Left ventricle myocardium inferior (tissue), 1 donor: ENCODE data around the gene HS6ST1. TPM values are rescaled to one million over a fixed set of nuclear protein-coding genes. Genes with fewer than 3 reads are reported as not detected.

Experiments used
- DNase-seq: peaks from one replicate; pipeline ENCODE4 v3.0.0-alpha.2; 2020
- H3K27ac ChIP-seq: fragments of 200-600 bp; replicated peaks from 2 replicates; pipeline ENCODE4 v1.8.0; 2021
- H3K27me3 ChIP-seq: fragments of 200-600 bp; 2 replicates; pipeline ENCODE4 v1.8.0; 2021; ENCODE audit warnings: low read depth
- H3K36me3 ChIP-seq: fragments of 200-600 bp; 2 replicates; pipeline ENCODE4 v1.8.0; 2021
- H3K4me1 ChIP-seq: fragments of 200-600 bp; 2 replicates; pipeline ENCODE4 v1.8.0; 2021
- H3K4me3 ChIP-seq: fragments of 200-600 bp; 2 replicates; pipeline ENCODE4 v1.8.0; 2021; ENCODE audit warnings: mild to moderate bottlenecking, moderate library complexity
- H3K9me3 ChIP-seq: fragments of 200-600 bp; replicated peaks from 2 replicates; pipeline ENCODE4 v1.8.0; 2021
- CTCF ChIP-seq: fragments of 200-600 bp; IDR thresholded peaks from 2 replicates; pipeline ENCODE4 v1.8.0; 2021; ENCODE audit warnings: antibody characterized with exemption, mild to moderate bottlenecking, borderline replicate concordance
- intact Hi-C: fragments of 100-400 bp; cut with micrococcal nuclease; formaldehyde crosslinking; loops from one replicate; pipeline ENCODE4 v1.11.0; 2022
- total RNA-seq: library from RNA; stranded (reverse); fragmentation: NEBNext Ultra II Directional; extraction: Animal tissue kit (Norgen Biotek cat#: 25700); gene quantifications from one replicate; pipeline ENCODE4 v1.2.1, GENCODE V29; 2021
- donor health status: DM: no; HTN: yes; CAD: no; lungs with severe emphysema.

Gene HS6ST1
- total RNA-seq, 1 donor from 2014 or later, result 26.7 TPM

GRCh38 chr2:128290356-128290755 lies 28.3 kb downstream of the HS6ST1 start:
- Histone ChIP-seq H3K27ac (no peak overlapping the region), H3K9me3 (no peaks in the 10 kb centered on the region), H3K4me1 (peaks cover 75% of the 10 kb centered on the region), H3K36me3 (no peaks in the 10 kb centered on the region), H3K4me3 (no peak overlapping the region), H3K27me3 (no peaks in the 10 kb centered on the region)
- TF ChIP-seq CTCF, result no peak
- intact Hi-C loops, result no loop called here
- DNase-seq, result no peak

- Histone ChIP-seq H3K4me1 (peaks cover 77% of the 10 kb centered on the region), H3K36me3 (no peaks in the 10 kb centered on the region), H3K9me3 (no peaks in the 10 kb centered on the region), H3K4me3 (no peak overlapping the region), H3K27ac (no peak overlapping the region), H3K27me3 (no peaks in the 10 kb centered on the region)
- intact Hi-C loops, result no loop called here
- no peak for TF ChIP-seq CTCF
- peak; percentile 11 for DNase-seq
These were observed 29.2 kb downstream of the HS6ST1 start for GRCh38 chr2:128289439-128289838.

GRCh38 chr2:128288781-128289180 lies 29.9 kb downstream of the HS6ST1 start:
- no peaks in the 10 kb centered on the region for H3K9me3 ChIP-seq
- no peak overlapping the region for H3K4me3 ChIP-seq
- no peaks in the 10 kb centered on the region for H3K27me3 ChIP-seq
- no peak for TF ChIP-seq CTCF
- H3K36me3 ChIP-seq, result no peaks in the 10 kb centered on the region
- H3K27ac ChIP-seq, result no peak overlapping the region
- H3K4me1 ChIP-seq, result peaks cover 84% of the 10 kb centered on the region
- peak; percentile 7 for DNase-seq
- intact Hi-C loops, result no loop called here

GRCh38 chr2:128287780-128288735 lies 30.6 kb downstream of the HS6ST1 start:
- no peaks in the 10 kb centered on the region for H3K36me3 ChIP-seq
- H3K27me3 ChIP-seq, result no peaks in the 10 kb centered on the region
- no peak overlapping the region for H3K4me3 ChIP-seq
- peak; percentile 11 for DNase-seq
- no peak overlapping the region for H3K27ac ChIP-seq
- H3K9me3 ChIP-seq, result no peaks in the 10 kb centered on the region
- intact Hi-C loops, result no loop called here
- TF ChIP-seq CTCF, result no peak
- peaks cover 86% of the 10 kb centered on the region for H3K4me1 ChIP-seq

- H3K27ac ChIP-seq, result peak overlapping the region; percentile 44
These were observed 31.5 kb downstream of the HS6ST1 start for GRCh38 chr2:128286905-128287779.

More at GRCh38 chr2:128286905-128287779, 31.5 kb downstream of the HS6ST1 start:
- H3K4me1 ChIP-seq, result peaks cover 86% of the 10 kb centered on the region
- TF ChIP-seq CTCF, result no peak
- no peak overlapping the region for H3K4me3 ChIP-seq
- intact Hi-C loops, result no loop called here
- no peak for DNase-seq
- H3K9me3 ChIP-seq, result no peaks in the 10 kb centered on the region
- H3K36me3 ChIP-seq, result no peaks in the 10 kb centered on the region
- no peaks in the 10 kb centered on the region for H3K27me3 ChIP-seq
